ENCODE results near the gene SNX8. TPM values are rescaled to one million over a fixed set of nuclear protein-coding genes. Genes with fewer than 3 reads are reported as not detected.

The SNX8 gene
- total and polyA plus RNA-seq, 2 donors (not counting 1 experiment from before 2014, with no cell fraction given) = 64.4 to 126 TPM

DNA sequence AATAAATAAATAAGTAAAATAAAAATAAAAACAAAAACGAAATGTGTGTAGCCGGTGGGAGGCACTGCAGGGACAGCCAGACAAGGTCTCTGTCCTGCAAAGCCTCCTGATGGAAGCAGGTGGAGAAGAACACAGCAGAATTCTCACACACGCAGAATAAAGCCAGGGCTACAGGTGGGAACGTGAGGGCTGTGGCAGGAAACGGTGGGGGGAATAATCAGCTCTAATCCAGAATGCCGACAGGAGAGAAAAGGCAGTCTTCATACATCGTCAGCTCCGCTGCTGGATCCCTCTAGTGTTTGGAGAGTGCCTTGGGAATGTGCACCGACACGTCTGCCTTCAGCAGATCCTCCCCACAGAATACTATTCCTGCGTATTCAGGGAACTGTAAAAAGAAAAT lies 6.8 kb upstream of the SNX8 start:
- 100% methylated on average over 2 of the region's 11 CpGs for WGBS (ENCODE audit: insufficient coverage)
- H3K9me3 ChIP-seq (ENCODE audit: control extremely low read depth in 1 of 3, control insufficient read depth in 2 of 3, insufficient read depth in 1 of 3, low read length in 2 of 3) = peaks cover 0 to 8% (median 0%) of the 10 kb centered on the region in 3 donors
- no peaks in the 10 kb centered on the region for H3K79me2 ChIP-seq (ENCODE audit: control insufficient read depth, insufficient read depth, low read length)
- H3K4me3 Mint-ChIP-seq = no peak overlapping the region
- H3K27me3 Mint-ChIP-seq = no peaks in the 10 kb centered on the region
- no peaks in the 10 kb centered on the region for H3K36me3 ChIP-seq (replicated peaks in 1 of 2; ENCODE audit: control extremely low read depth in 1 of 2, control insufficient read depth in 1 of 2, extremely low read depth in 1 of 2, insufficient read depth in 2 of 2, low read length in 1 of 2)
- intact Hi-C loops (cut with micrococcal nuclease) = no loop called here
- ChIA-PET POLR2A (no interaction called here), CTCF (interaction anchor here (1.0 to 1.1 kb wide), 2 partner anchors 27 to 220 kb away, joined by 3 read pairs; no protein-coding TSS in a partner anchor)
- no peak for ATAC-seq (ENCODE audit: low read depth)
- H3K4me1 ChIP-seq (ENCODE audit: control insufficient read depth in 2 of 2, insufficient read depth in 2 of 2, low read length in 2 of 2) = peaks cover 4 to 17% of the 10 kb centered on the region in 2 donors
- H4K20me1 ChIP-seq (ENCODE audit: control insufficient read depth, insufficient read depth, low read length, poor library complexity, severe bottlenecking) = no peaks in the 10 kb centered on the region
- DNase-seq = no peak
- H3K4me1 Mint-ChIP-seq = peaks cover 11% of the 10 kb centered on the region
- no peak overlapping the region for H2AFZ ChIP-seq (ENCODE audit: insufficient read depth, low read depth, low read length, poor library complexity, severe bottlenecking)
- TF ChIP-seq EZH2 (IDR thresholded peaks at IDR 0.05; ENCODE audit: borderline replicate concordance, insufficient read depth, low read depth, low read length, poor library complexity, severe bottlenecking) = no peak
- TF ChIP-seq CTCF (IDR thresholded peaks at IDR 0.05) = no peak
- no peak overlapping the region for H3K27ac Mint-ChIP-seq
- no peak overlapping the region for H3K9ac ChIP-seq (ENCODE audit: low read length)
- no peaks in the 10 kb centered on the region for H3K9me3 Mint-ChIP-seq (ENCODE audit: insufficient read depth)
- no peak overlapping the region for H3K27ac ChIP-seq (ENCODE audit: low read length in 2 of 2)
- no peak overlapping the region for H3K4me2 ChIP-seq (replicated peaks; ENCODE audit: low read depth, low read length, poor library complexity, severe bottlenecking)
- H3K27me3 ChIP-seq (replicated peaks in 1 of 4; ENCODE audit: control extremely low read depth in 1 of 4, control insufficient read depth in 3 of 4, insufficient read depth in 4 of 4, low read length in 3 of 4) = no peaks in the 10 kb centered on the region
- no peak overlapping the region for H3K4me3 ChIP-seq (ENCODE audit: control extremely low read depth in 1 of 5, extremely low read depth in 1 of 5, insufficient read depth in 1 of 5, low read depth in 2 of 5, low read length in 4 of 5)

DNA sequence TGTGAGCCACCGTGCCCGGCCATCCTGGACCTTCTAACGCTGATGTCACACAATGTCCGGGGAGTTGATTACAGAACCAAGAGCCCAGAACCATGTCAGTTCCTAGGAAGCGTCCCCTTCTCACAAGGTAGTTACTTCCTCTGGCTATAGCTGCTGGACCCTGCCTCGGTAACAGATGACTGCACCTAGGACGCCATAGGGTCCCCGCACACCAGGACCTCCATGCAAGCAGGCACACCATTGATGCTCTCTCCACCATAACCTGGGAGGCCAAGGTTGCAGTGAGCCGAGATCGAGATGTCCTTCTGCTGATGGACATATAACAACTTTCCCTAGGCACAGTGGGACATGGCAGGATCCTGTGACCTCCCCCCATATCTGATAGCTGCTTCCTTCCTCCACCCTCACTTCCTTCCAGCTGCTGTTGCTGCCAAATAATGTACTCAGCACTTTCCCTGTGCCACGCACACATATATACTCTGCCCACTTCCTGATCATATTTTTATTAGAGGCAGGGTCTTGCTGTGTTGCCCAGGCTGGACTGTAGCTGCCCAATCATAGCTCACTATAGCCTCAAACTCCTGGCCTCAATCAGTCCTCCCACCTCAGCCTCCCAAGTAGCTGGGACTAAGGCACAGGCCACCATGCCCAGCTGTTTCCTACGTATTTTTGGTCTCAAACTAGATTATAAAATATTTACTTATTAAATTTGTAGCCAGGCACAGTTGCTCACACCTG lies 3.5 kb upstream of the SNX8 start:
- Mint-ChIP-seq H3K9me3 (ENCODE audit: insufficient read depth) (no peaks in the 10 kb centered on the region), H3K27ac (no peak overlapping the region), H3K4me1 (peaks cover 11% of the 10 kb centered on the region), H3K4me3 (no peak overlapping the region), H3K27me3 (no peaks in the 10 kb centered on the region)
- Histone ChIP-seq H3K9ac (ENCODE audit: low read length) (no peak overlapping the region), H3K4me3 (ENCODE audit: control extremely low read depth in 1 of 5, extremely low read depth in 1 of 5, insufficient read depth in 1 of 5, low read depth in 2 of 5, low read length in 4 of 5) (no peak overlapping the region), H3K4me1 (ENCODE audit: control insufficient read depth in 2 of 2, insufficient read depth in 2 of 2, low read length in 2 of 2) (peaks cover 8 to 25% of the 10 kb centered on the region in 2 donors), H4K20me1 (ENCODE audit: control insufficient read depth, insufficient read depth, low read length, poor library complexity, severe bottlenecking) (no peaks in the 10 kb centered on the region), H3K36me3 (replicated peaks in 1 of 2; ENCODE audit: control extremely low read depth in 1 of 2, control insufficient read depth in 1 of 2, extremely low read depth in 1 of 2, insufficient read depth in 2 of 2, low read length in 1 of 2) (no peaks in the 10 kb centered on the region), H3K9me3 (ENCODE audit: control extremely low read depth in 1 of 3, control insufficient read depth in 2 of 3, insufficient read depth in 1 of 3, low read length in 2 of 3) (peaks cover 0 to 12% (median 0%) of the 10 kb centered on the region in 3 donors), H2AFZ (ENCODE audit: insufficient read depth, low read depth, low read length, poor library complexity, severe bottlenecking) (no peak overlapping the region), H3K79me2 (ENCODE audit: control insufficient read depth, insufficient read depth, low read length) (peaks cover 12% of the 10 kb centered on the region), H3K4me2 (replicated peaks; ENCODE audit: low read depth, low read length, poor library complexity, severe bottlenecking) (no peak overlapping the region), H3K27me3 (replicated peaks in 1 of 4; ENCODE audit: control extremely low read depth in 1 of 4, control insufficient read depth in 3 of 4, insufficient read depth in 4 of 4, low read length in 3 of 4) (no peaks in the 10 kb centered on the region), H3K27ac (ENCODE audit: low read length in 2 of 2) (no peak overlapping the region)
- POLR2A ChIA-PET = no interaction called here
- 87% methylated on average over 11 of the region's 12 CpGs for WGBS (ENCODE audit: insufficient coverage)
- intact Hi-C loops (cut with micrococcal nuclease) = no loop called here
- TF ChIP-seq EZH2 (IDR thresholded peaks at IDR 0.05; ENCODE audit: borderline replicate concordance, insufficient read depth, low read depth, low read length, poor library complexity, severe bottlenecking) = no peak
- no peak for TF ChIP-seq CTCF (IDR thresholded peaks at IDR 0.05)
- DNase-seq (no peak), ATAC-seq (ENCODE audit: low read depth) (no peak)
- CTCF ChIA-PET = interaction anchor here (1.3 to 2.4 kb wide), 2 partner anchors 30 to 86 kb away, joined by 3 to 11 read pairs; no protein-coding TSS in a partner anchor

Data from B cell (primary cell).